ENCODE measurements around the gene NWD2.

DNA sequence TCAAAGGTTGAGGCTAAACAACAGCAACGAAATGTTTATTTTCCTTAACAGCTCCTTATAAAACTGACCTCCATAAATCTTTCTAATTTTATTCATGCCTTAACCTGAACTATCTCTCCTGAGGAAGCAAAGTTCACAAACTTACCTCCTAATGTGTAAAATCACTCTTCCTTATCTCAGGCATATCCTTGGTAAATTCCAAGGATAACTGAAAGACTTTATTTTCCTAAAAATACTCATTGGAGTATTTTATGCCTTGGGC is 197.4 kb downstream of the NWD2 start:
- TF ChIP-seq POLR2A (IDR thresholded peaks at IDR 0.05) = no peak
- TF ChIP-seq CTCF (IDR thresholded peaks at IDR 0.05) = no peak
- TF ChIP-seq EP300 (IDR thresholded peaks at IDR 0.05) = no peak
- TF ChIP-seq POLR2AphosphoS5 (IDR thresholded peaks at IDR 0.05) = no peak
